HG03571 (cell line): ENCODE measurements around the gene UBA1.
"Not testable (repeated sequence)": the region's sequence is repeated elsewhere in the genome, so short reads cannot be mapped to it uniquely, and the experiment has no call there.

ENCODE experiments used
- ATAC-seq: cut with Tn5 transposase; IDR thresholded peaks from one replicate; pipeline ENCODE4 v1.9.1; 2021; ENCODE audit not compliant: unreplicated experiment

The UBA1 gene

DNA sequence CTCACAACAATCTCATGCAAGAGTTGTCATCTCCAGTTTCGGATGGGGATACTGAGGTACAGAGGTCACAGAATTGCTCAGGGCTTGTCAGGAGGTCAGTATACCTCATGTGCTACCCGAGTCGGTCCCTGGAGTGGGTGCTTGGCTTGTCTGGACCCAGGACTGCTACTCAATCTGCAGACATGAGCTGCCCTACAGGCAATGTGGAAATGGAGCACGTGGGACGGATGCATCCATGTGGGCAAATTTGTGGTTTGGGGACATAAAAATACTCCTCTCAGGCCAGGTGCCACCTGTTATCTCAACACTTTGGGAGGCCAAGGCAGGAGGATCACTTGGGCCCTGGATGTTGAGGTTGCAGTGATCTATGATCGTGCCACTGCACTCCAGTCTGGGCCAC lies 54.9 kb downstream of the UBA1 start:
- ATAC-seq = no peak

DNA sequence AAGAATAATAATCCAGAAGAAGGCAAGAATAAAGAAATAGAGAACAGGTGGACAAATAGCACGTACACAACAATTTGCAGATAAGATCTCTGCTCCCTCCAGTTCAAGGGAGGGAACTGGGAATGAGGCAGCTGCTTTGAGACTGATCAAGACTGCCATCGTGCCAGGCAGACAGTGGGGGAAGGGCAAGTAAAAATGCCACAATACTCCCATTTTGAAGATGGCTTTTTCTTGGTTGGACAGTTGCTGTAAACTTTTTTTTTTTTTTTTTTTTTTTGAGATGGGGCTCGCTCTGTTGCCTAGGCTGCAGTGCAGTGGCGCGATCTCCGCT lies 56.4 kb downstream of the UBA1 start:
- no peak for ATAC-seq

DNA sequence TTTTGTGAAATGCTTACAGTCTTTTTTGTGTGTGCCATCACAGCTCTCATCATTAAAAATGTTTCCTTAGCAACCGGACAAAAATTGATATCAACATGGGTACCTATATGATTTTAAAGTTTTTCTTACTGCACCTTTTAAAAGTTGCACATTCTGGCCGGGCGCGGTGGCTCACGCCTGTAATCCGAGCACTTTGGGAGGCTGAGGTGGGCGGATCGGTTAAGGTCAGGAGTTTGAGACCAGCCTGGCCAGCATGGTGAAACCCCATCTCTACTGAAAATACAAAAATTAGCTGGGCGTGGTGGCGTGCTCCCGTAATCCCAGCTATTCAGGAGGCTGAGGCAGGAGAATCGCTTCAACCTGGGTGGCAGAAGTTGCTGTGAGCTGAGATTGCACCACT lies 64.0 kb downstream of the UBA1 start:
- ATAC-seq = not testable (repeated sequence)
